DOHH2 (cell line): ENCODE results near the gene COL8A2.

Experiments used
- H3F3A ChIP-seq: fragments of 200-600 bp; sonication (generic), shearing (Covaris generic); 2 replicates; pipeline ENCODE4 v1.6.0; 2016; ENCODE audit warnings: antibody characterized with exemption, mild to moderate bottlenecking; ENCODE audit not compliant: control insufficient read depth, insufficient read depth
- H3K27ac ChIP-seq: fragments of 200-600 bp; sonication (generic); 2 replicates; pipeline ENCODE4 v1.5.1; 2014; ENCODE audit warnings: low read depth, mild to moderate bottlenecking, low read length, moderate library complexity
- H3K27me3 ChIP-seq: fragments of 200-600 bp; sonication (generic); 2 replicates; pipeline ENCODE4 v1.6.1; 2014; ENCODE audit warnings: mild to moderate bottlenecking, low read length, mixed read lengths; ENCODE audit not compliant: control insufficient read depth
- H3K36me3 ChIP-seq: fragments of 200-600 bp; sonication (generic); 2 replicates; pipeline ENCODE4 v1.6.1; 2014; ENCODE audit warnings: mild to moderate bottlenecking, low read length, moderate library complexity, mixed read lengths; ENCODE audit not compliant: control insufficient read depth
- H3K4me1 ChIP-seq: fragments of 200-600 bp; sonication (generic); 2 replicates; pipeline ENCODE4 v1.6.1; 2014; ENCODE audit warnings: mild to moderate bottlenecking, low read length, mixed read lengths; ENCODE audit not compliant: control insufficient read depth
- H3K4me2 ChIP-seq: fragments of 200-600 bp; sonication (generic); 2 replicates; pipeline ENCODE4 v1.6.0; 2014; ENCODE audit warnings: mild to moderate bottlenecking, low read length, moderate library complexity
- H3K4me3 ChIP-seq: fragments of 200-600 bp; sonication (generic); 2 replicates; pipeline ENCODE4 v1.5.1; 2014; ENCODE audit warnings: mild to moderate bottlenecking, low read length, mixed read lengths
- H3K79me2 ChIP-seq: fragments of 200-600 bp; sonication (generic); 2 replicates; pipeline ENCODE4 v1.6.1; 2014; ENCODE audit warnings: mild to moderate bottlenecking, low read length, mixed read lengths; ENCODE audit not compliant: control insufficient read depth
- H3K9me2 ChIP-seq: fragments of 200-600 bp; sonication (generic); replicated peaks from 2 replicates; pipeline ENCODE4 v1.6.1; 2014; ENCODE audit warnings: mild to moderate bottlenecking, low read length, mixed read lengths; ENCODE audit not compliant: control insufficient read depth
- H3K9me3 ChIP-seq: fragments of 200-600 bp; sonication (generic); 2 replicates; pipeline ENCODE4 v1.6.1; 2014; ENCODE audit warnings: antibody characterized with exemption, low read length, mixed read lengths; ENCODE audit not compliant: control insufficient read depth, insufficient read depth
- H4K20me1 ChIP-seq: fragments of 200-600 bp; sonication (generic); 2 replicates; pipeline ENCODE4 v1.6.0; 2014; ENCODE audit warnings: low read depth, mild to moderate bottlenecking, antibody characterized with exemption, low read length, moderate library complexity; ENCODE audit not compliant: control insufficient read depth, insufficient read depth
- EZH2phosphoT487 ChIP-seq: fragments of 200-600 bp; sonication (generic); IDR thresholded peaks from 2 replicates; pipeline ENCODE4 v1.6.1; 2017; ENCODE audit warnings: borderline replicate concordance, mild to moderate bottlenecking, antibody characterized with exemption, low read length, moderate library complexity, mixed read lengths
- TF ChIP-seq, protein P1 (sequence below): fragments of 200-600 bp; sonication (generic); IDR thresholded peaks from one replicate; pipeline ENCODE4 v1.5.1; 2014; ENCODE audit warnings: antibody characterized with exemption, mild to moderate bottlenecking, low read depth, low read length; ENCODE audit not compliant: poor library complexity, severe bottlenecking

The COL8A2 gene

DNA sequence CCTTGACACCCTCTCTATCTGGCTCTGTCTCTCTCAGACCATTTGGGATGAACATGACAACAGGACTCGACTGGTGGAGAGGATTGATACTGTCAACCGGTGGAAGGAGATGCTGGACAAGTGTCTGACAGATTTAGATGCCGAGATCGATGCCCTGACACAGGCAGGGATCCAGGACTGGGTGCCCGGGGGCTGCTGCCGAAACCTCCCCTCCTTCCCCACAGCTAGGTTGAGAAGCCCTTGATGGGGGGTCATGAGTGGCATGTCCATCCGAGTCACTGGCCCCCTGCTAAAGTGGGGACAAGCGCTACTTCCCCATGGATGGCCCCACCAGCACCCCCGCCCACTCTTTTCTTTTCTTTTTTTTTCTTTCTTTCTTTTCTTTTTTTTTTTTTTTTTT, 39.9 kb downstream of the COL8A2 start:
- no peak overlapping the region for H3K4me3 ChIP-seq
- H3K27me3 ChIP-seq, result peaks cover 23% of the 10 kb centered on the region
- H3K9me3 ChIP-seq, result no peaks in the 10 kb centered on the region
- peaks cover 22% of the 10 kb centered on the region for H3K4me1 ChIP-seq
- H3K9me2 ChIP-seq, result no peaks in the 10 kb centered on the region
- H4K20me1 ChIP-seq, result no peaks in the 10 kb centered on the region
- peaks cover 14% of the 10 kb centered on the region for H3K79me2 ChIP-seq
- no peak overlapping the region for H3K27ac ChIP-seq
- peaks cover 6% of the 10 kb centered on the region; the same call in 1 of the 2 replicates for H3K36me3 ChIP-seq
- no peaks in the 10 kb centered on the region for H3F3A ChIP-seq
- TF ChIP-seq EZH2phosphoT487, result no peak
- TF ChIP-seq, protein P1, sequence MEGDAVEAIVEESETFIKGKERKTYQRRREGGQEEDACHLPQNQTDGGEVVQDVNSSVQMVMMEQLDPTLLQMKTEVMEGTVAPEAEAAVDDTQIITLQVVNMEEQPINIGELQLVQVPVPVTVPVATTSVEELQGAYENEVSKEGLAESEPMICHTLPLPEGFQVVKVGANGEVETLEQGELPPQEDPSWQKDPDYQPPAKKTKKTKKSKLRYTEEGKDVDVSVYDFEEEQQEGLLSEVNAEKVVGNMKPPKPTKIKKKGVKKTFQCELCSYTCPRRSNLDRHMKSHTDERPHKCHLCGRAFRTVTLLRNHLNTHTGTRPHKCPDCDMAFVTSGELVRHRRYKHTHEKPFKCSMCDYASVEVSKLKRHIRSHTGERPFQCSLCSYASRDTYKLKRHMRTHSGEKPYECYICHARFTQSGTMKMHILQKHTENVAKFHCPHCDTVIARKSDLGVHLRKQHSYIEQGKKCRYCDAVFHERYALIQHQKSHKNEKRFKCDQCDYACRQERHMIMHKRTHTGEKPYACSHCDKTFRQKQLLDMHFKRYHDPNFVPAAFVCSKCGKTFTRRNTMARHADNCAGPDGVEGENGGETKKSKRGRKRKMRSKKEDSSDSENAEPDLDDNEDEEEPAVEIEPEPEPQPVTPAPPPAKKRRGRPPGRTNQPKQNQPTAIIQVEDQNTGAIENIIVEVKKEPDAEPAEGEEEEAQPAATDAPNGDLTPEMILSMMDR, result no peak
- no peak overlapping the region for H3K4me2 ChIP-seq

DNA sequence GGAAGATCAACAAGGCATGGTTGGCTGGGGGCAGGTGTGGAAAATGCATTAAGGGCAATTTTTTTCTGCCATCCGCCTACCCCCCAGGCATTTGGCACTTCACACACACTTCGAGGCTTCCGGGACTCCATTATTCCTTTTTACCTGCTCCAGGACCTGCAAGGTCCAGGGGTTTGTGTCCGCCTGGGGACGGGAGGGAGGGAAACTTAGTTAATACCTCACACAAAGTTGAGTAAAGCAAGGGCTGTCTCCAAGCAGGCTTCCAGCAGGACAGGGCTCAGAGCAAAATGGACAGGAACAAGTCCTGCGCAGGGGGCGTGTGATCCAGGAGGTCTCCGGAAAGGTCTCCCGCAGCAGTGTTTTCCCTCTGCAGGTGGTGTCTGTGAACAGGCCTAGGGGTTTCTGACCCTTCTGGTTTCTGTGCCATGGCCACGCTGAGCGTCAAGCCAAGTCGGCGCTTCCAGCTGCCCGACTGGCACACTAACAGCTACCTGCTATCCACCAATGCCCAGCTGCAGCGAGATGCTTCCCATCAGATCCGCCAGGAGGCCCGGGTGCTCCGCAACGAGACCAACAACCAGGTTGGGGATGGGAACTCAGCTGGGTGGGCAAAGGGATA, 40.4 kb downstream of the COL8A2 start:
- TF ChIP-seq EZH2phosphoT487, result no peak
- TF ChIP-seq, protein P1, result no peak
- no peaks in the 10 kb centered on the region for H3K9me3 ChIP-seq
- H3K9me2 ChIP-seq, result no peaks in the 10 kb centered on the region
- H3K4me1 ChIP-seq, result peaks cover 16% of the 10 kb centered on the region
- H3K4me2 ChIP-seq, result peak overlapping the region; percentile 47
- H3K4me3 ChIP-seq, result peak overlapping the region; percentile 7
- H4K20me1 ChIP-seq, result no peaks in the 10 kb centered on the region
- peaks cover 23% of the 10 kb centered on the region for H3K27me3 ChIP-seq
- peaks cover 6% of the 10 kb centered on the region; the same call in 1 of the 2 replicates for H3K36me3 ChIP-seq
- H3K27ac ChIP-seq, result no peak overlapping the region
- H3K79me2 ChIP-seq, result peaks cover 9% of the 10 kb centered on the region
- no peaks in the 10 kb centered on the region for H3F3A ChIP-seq

DNA sequence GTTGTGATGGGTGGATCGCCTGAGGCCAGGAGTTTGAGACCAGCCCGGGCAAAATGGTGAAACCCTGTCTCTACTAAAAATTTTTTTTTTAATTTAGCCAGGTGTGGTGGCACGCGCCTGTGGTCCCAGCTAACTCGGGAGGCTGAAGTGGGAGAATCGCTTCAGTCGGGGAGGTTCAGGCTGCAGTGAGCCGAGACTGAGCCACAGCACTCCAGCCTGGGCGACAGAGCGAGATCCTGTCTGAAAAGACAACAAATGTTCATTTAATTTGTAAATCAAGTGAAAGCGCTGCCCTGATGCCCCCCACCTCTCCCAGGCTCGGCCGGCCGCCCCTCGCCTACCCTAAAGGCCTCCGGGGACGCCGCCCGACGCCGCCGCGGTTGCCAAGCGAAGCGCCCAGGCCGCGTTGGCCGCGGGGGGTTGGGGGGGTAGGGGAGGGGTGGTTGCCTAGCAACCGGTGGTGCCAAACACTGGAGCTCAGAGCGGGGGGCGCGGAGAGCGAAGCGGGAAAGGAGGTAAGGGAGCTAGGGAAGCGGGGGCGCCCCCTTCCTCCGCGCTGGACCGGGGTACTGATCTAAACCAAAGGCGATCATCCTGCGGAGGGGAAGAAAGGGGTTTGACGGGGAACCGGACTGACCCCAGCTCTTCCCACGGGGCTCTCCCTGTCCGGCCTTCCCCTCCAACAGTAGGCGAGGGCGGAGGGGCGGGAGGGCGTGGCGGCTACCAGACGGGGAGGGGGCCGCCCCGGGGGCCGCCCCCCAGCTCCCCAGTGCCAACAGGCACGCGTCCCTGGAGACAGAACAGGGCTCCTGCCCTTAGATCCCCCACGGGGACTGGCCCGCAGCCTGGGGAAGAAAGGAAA, 41.2 kb downstream of the COL8A2 start, which contains the start of gene TEKT2:
TEKT2 (plus strand) TSS at position 460 of the 862 bp plus-strand sequence. CDS start 828 bp downstream, outside the sequence.
- Histone ChIP-seq H3K4me3 (peak within 1 kb of the TSS; percentile 7), H3K36me3 (peaks cover under 1% of the 10 kb centered on the region; the same call in 1 of the 2 replicates), H3K9me3 (no peaks in the 10 kb centered on the region), H3K4me2 (peak within 1 kb of the TSS; percentile 47), H3K79me2 (peaks cover 1% of the 10 kb centered on the region), H3K27ac (no peak within 1 kb of the TSS), H3K27me3 (peaks cover 23% of the 10 kb centered on the region), H3K9me2 (no peaks in the 10 kb centered on the region), H3F3A (no peaks in the 10 kb centered on the region), H4K20me1 (no peaks in the 10 kb centered on the region), H3K4me1 (peaks cover 15% of the 10 kb centered on the region)
- TF ChIP-seq, protein P1, result no peak
- TF ChIP-seq EZH2phosphoT487, result no peak
